ENCODE data around the gene PRKG1. TPM values are rescaled to one million over a fixed set of nuclear protein-coding genes. Genes with fewer than 3 reads are reported as not detected.

The PRKG1 gene
- total RNA-seq, 4 donors from 2014 or later = 26.5 to 72.3 (median 58.1) TPM

GRCh38 chr10:52217531-52217930 lies 1143.2 kb downstream of the PRKG1 start:
- Histone ChIP-seq H3K4me1 (no peaks in the 10 kb centered on the region), H3K36me3 (no peaks in the 10 kb centered on the region), H3K27me3 (no peaks in the 10 kb centered on the region), H3K9me3 (no peaks in the 10 kb centered on the region), H3K27ac (no peak overlapping the region), H3K4me3 (replicated peaks in 1 of 3) (no peak overlapping the region)
- no peak for DNase-seq
- no peak for TF ChIP-seq POLR2A (IDR thresholded peaks at IDR 0.05)
- TF ChIP-seq CTCF (IDR thresholded peaks at IDR 0.05) = no peak
- WGBS, 2 donors = 92 to 95% methylated on average over 1 of the region's 1 CpG
- intact Hi-C loops (cut with DNase I) = loop anchor here (5.0 kb wide), 1 partner anchor 1210 kb away; no protein-coding TSS in a partner anchor

GRCh38 chr10:52220947-52221346 lies 1146.7 kb downstream of the PRKG1 start:
- no peaks in the 10 kb centered on the region for H3K4me1 ChIP-seq
- TF ChIP-seq CTCF (IDR thresholded peaks at IDR 0.05) (no peak), POLR2A (IDR thresholded peaks at IDR 0.05) (no peak)
- no peak for DNase-seq
- H3K4me3 ChIP-seq (replicated peaks in 1 of 3) = no peak overlapping the region
- no peaks in the 10 kb centered on the region for H3K36me3 ChIP-seq
- no peaks in the 10 kb centered on the region for H3K27me3 ChIP-seq
- no peaks in the 10 kb centered on the region for H3K9me3 ChIP-seq
- intact Hi-C loops (cut with DNase I) = no loop called here
- H3K27ac ChIP-seq = no peak overlapping the region
- 95 to 97% methylated on average over 3 of the region's 3 CpGs for WGBS, 2 donors

- intact Hi-C loops (cut with DNase I) = no loop called here
- Histone ChIP-seq H3K27ac (no peak overlapping the region), H3K4me3 (replicated peaks in 1 of 3) (no peak overlapping the region), H3K4me1 (no peaks in the 10 kb centered on the region), H3K36me3 (no peaks in the 10 kb centered on the region), H3K9me3 (no peaks in the 10 kb centered on the region), H3K27me3 (no peaks in the 10 kb centered on the region)
- TF ChIP-seq CTCF (IDR thresholded peaks at IDR 0.05) (no peak), POLR2A (IDR thresholded peaks at IDR 0.05) (no peak)
- DNase-seq = no peak
- WGBS, 2 donors = 70 to 81% methylated on average over 4 of the region's 4 CpGs
These were observed 1147.6 kb downstream of the PRKG1 start for GRCh38 chr10:52221923-52222322.

- no peaks in the 10 kb centered on the region for H3K36me3 ChIP-seq
- TF ChIP-seq CTCF (IDR thresholded peaks at IDR 0.05) (no peak), POLR2A (IDR thresholded peaks at IDR 0.05) (no peak)
- no peaks in the 10 kb centered on the region for H3K9me3 ChIP-seq
- no peak for DNase-seq
- H3K27me3 ChIP-seq = no peaks in the 10 kb centered on the region
- no peak overlapping the region for H3K4me3 ChIP-seq (replicated peaks in 1 of 3)
- intact Hi-C loops (cut with DNase I) = no loop called here
- WGBS, 2 donors = 72 to 74% methylated on average over 1 of the region's 1 CpG
- H3K27ac ChIP-seq = no peak overlapping the region
- H3K4me1 ChIP-seq = no peaks in the 10 kb centered on the region
These were observed 1152.0 kb downstream of the PRKG1 start for GRCh38 chr10:52226197-52226847.

- Histone ChIP-seq H3K27ac (no peak overlapping the region), H3K36me3 (no peaks in the 10 kb centered on the region), H3K4me3 (replicated peaks in 1 of 3) (no peak overlapping the region), H3K9me3 (no peaks in the 10 kb centered on the region), H3K27me3 (no peaks in the 10 kb centered on the region), H3K4me1 (peaks cover 0 to 4% of the 10 kb centered on the region in 2 donors)
- intact Hi-C loops (cut with DNase I) = no loop called here
- DNase-seq = no peak
- TF ChIP-seq POLR2A (IDR thresholded peaks at IDR 0.05) = no peak
- TF ChIP-seq CTCF (IDR thresholded peaks at IDR 0.05) = no peak
- 88% methylated on average over 2 of the region's 2 CpGs for WGBS, 2 donors
These were observed 1154.3 kb downstream of the PRKG1 start for GRCh38 chr10:52228556-52228955.
